ENCODE measurements around the gene UBE3B.

UBE3B gene

GRCh38 chr12:109580684-109581333, 103.4 kb downstream of the UBE3B start:
- DNase-seq = no peak

GRCh38 chr12:109581334-109581691, 103.9 kb downstream of the UBE3B start:
- DNase-seq = no peak

GRCh38 chr12:109581856-109582255, 104.4 kb downstream of the UBE3B start:
- DNase-seq = no peak

- DNase-seq = no peak
Observed at GRCh38 chr12:109582636-109583035, 105.2 kb downstream of the UBE3B start.

- no peak for DNase-seq
Observed at GRCh38 chr12:109583733-109584132, 106.3 kb downstream of the UBE3B start.

Data from DMS79 (cell line).